ENCODE results near the gene AVPR1B. TPM values are rescaled to one million over a fixed set of nuclear protein-coding genes. Genes with fewer than 3 reads are reported as not detected.
A peak's percentile ranks its signal among the peaks of the same experiment; 100 is the strongest.

Gene AVPR1B
- total and polyA plus RNA-seq, 2 donors from 2014 or later, result 0.69 TPM; not detected in 1

DNA sequence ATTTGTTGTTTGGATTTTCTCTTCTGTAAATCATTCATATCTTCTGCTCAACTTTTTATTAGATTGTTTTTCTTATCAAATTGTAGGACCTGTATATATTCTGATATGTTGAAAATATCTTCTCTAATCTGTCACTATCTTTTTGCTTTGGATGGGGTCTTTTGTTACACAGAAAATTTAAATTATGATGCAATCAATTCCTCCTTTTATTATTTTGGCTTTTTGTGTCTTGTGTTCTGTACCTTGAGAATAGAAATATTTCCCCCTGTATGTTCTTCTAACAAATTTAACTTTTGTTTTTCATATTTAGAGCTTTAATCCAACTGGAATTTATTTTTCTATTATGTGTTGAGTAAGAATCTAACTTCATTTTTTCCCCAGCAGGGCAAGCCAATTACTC, 3.2 kb upstream of the AVPR1B start:
- no peaks in the 10 kb centered on the region for H3K27me3 ChIP-seq (ENCODE audit: control insufficient read depth, insufficient read depth, low read length)
- no peak overlapping the region for H3K9ac ChIP-seq (ENCODE audit: low read length in 3 of 3)
- FAIRE-seq, result no peak
- intact Hi-C loops (cut with DNase I), result no loop called here
- TF ChIP-seq, protein P1, sequence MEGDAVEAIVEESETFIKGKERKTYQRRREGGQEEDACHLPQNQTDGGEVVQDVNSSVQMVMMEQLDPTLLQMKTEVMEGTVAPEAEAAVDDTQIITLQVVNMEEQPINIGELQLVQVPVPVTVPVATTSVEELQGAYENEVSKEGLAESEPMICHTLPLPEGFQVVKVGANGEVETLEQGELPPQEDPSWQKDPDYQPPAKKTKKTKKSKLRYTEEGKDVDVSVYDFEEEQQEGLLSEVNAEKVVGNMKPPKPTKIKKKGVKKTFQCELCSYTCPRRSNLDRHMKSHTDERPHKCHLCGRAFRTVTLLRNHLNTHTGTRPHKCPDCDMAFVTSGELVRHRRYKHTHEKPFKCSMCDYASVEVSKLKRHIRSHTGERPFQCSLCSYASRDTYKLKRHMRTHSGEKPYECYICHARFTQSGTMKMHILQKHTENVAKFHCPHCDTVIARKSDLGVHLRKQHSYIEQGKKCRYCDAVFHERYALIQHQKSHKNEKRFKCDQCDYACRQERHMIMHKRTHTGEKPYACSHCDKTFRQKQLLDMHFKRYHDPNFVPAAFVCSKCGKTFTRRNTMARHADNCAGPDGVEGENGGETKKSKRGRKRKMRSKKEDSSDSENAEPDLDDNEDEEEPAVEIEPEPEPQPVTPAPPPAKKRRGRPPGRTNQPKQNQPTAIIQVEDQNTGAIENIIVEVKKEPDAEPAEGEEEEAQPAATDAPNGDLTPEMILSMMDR (IDR thresholded peaks at IDR 0.05; ENCODE audit: borderline replicate concordance, extremely low read depth, insufficient read depth), result no peak
- H3K36me3 ChIP-seq (ENCODE audit: control insufficient read depth in 2 of 3, insufficient read depth in 3 of 3, low read length in 3 of 3), result no peaks in the 10 kb centered on the region
- H3K4me1 ChIP-seq (ENCODE audit: control insufficient read depth in 2 of 3, insufficient read depth in 2 of 3, low read depth in 1 of 3, low read length in 3 of 3), result peaks cover 0 to 7% (median 0%) of the 10 kb centered on the region in 3 donors
- no peak for DNase-seq
- no peak overlapping the region for H3K4me3 ChIP-seq (ENCODE audit: low read length in 3 of 3)
- H3K27ac ChIP-seq (ENCODE audit: low read depth in 2 of 2, low read length in 2 of 2), result no peak overlapping the region
- peaks cover 0 to 7% (median 2%) of the 10 kb centered on the region in 3 donors for H3K9me3 ChIP-seq (ENCODE audit: control insufficient read depth in 2 of 3, insufficient read depth in 1 of 3, low read length in 3 of 3)

DNA sequence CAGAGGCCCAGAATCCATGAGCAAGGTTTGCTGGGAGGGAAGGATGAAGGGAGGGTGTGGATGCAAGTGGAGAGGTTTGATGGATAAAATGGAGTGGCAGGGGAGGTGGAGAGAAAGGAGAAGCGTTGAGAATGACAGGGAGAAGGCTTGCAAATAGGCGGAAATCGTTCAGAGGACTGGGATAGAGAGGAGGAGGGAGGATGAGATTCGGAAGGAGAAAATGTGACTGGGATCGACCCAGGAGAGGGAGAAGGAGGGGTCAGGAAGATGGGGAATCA, 376 bp downstream of the AVPR1B start:
- intact Hi-C loops (cut with DNase I), result loop anchor here (10.0 kb wide), 1 partner anchor 192 kb away; no protein-coding TSS in a partner anchor
- Histone ChIP-seq H3K27ac (ENCODE audit: low read depth in 2 of 2, low read length in 2 of 2) (no peak overlapping the region), H3K27me3 (ENCODE audit: control insufficient read depth, insufficient read depth, low read length) (no peaks in the 10 kb centered on the region), H3K36me3 (ENCODE audit: control insufficient read depth in 2 of 3, insufficient read depth in 3 of 3, low read length in 3 of 3) (no peaks in the 10 kb centered on the region), H3K4me3 (ENCODE audit: low read length in 3 of 3) (peak overlapping the region; percentile 12 to 51 (median 38)), H3K4me1 (ENCODE audit: control insufficient read depth in 2 of 3, insufficient read depth in 2 of 3, low read depth in 1 of 3, low read length in 3 of 3) (peaks cover 0 to 11% (median 7%) of the 10 kb centered on the region in 3 donors), H3K9me3 (ENCODE audit: control insufficient read depth in 2 of 3, insufficient read depth in 1 of 3, low read length in 3 of 3) (peaks cover 0 to 7% (median 2%) of the 10 kb centered on the region in 3 donors), H3K9ac (ENCODE audit: low read length in 3 of 3) (peak overlapping the region in 1 of 3 donors; percentile 37)
- DNase-seq, result no peak
- TF ChIP-seq, protein P1 (IDR thresholded peaks at IDR 0.05; ENCODE audit: borderline replicate concordance, extremely low read depth, insufficient read depth), result no peak
- FAIRE-seq, result no peak

DNA sequence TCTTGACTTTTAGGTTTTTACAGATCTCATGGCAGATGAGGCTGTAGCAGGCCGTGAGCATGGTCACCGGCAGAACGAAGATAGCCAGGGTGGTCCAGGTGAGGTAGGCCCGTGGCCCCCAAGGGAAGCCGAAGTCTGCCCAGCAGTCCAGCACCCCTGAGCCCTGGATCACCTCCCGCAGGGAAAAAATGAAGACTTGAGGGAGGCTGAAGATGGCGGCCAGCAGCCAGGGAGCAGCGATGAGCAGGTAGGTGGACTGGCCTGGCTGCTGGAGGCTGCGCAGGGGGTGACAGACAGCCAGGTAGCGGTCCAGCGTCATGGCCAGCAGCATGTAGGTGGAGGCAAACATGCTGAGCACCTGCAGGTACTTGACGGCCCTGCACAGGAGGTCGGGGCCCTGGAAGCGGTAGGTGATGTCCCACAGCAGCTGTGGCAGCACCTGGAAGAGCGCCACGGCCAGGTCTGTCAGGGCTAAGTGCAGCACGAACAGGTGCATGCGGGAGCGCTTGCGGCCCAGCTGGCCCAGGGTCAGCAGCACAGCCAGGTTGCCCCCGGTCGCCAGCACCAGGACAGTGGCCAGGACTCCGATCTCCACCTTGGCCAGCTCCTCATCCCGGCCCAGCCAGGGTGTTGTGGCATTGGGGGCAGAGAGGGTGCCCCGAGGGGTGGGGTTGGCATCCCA, 856 bp downstream of the AVPR1B start:
- intact Hi-C loops (cut with DNase I), result loop anchor here (10.0 kb wide), 1 partner anchor 192 kb away; no protein-coding TSS in a partner anchor
- Histone ChIP-seq H3K4me1 (ENCODE audit: control insufficient read depth in 2 of 3, insufficient read depth in 2 of 3, low read depth in 1 of 3, low read length in 3 of 3) (peaks cover 0 to 11% (median 7%) of the 10 kb centered on the region in 3 donors), H3K36me3 (ENCODE audit: control insufficient read depth in 2 of 3, insufficient read depth in 3 of 3, low read length in 3 of 3) (no peaks in the 10 kb centered on the region), H3K27me3 (ENCODE audit: control insufficient read depth, insufficient read depth, low read length) (no peaks in the 10 kb centered on the region), H3K4me3 (ENCODE audit: low read length in 3 of 3) (no peak overlapping the region), H3K27ac (ENCODE audit: low read depth in 2 of 2, low read length in 2 of 2) (no peak overlapping the region), H3K9ac (ENCODE audit: low read length in 3 of 3) (no peak overlapping the region), H3K9me3 (ENCODE audit: control insufficient read depth in 2 of 3, insufficient read depth in 1 of 3, low read length in 3 of 3) (peaks cover 0 to 3% (median 2%) of the 10 kb centered on the region in 3 donors)
- DNase-seq (peak in 2 of 5 donors; percentile 55 to 74), FAIRE-seq (no peak)
- TF ChIP-seq, protein P1 (IDR thresholded peaks at IDR 0.05; ENCODE audit: borderline replicate concordance, extremely low read depth, insufficient read depth), result no peak

Data from kidney (tissue), 14 donors.